ENCODE results near the gene TCF19. TPM values are rescaled to one million over a fixed set of nuclear protein-coding genes. Genes with fewer than 3 reads are reported as not detected.

Gene TCF19
- polyA plus RNA-seq, 1 donor from 2014 or later = 3.6 TPM

DNA sequence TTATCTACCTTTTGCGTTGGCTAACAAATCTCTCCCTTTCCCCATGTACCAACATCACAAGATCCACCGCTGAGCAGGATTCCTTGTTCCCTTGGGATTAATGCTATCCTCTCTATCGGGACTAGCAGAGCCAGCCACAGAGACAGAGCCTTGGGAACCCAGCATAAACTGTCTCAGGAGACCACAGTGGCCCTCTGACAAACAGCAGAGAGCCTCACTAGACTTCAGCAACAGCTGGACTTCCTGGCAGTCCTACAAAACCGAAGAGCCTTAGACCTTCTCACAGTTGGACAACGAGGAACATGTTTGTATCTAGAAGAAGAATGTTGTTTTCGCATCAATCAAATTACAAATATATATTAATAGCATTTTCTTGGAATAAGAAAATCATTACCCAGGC is 51.7 kb downstream of the TCF19 start:
- H3K36me3 ChIP-seq (ENCODE audit: insufficient read depth, low read length) = no peaks in the 10 kb centered on the region
- no peak overlapping the region for H3K4me2 ChIP-seq (ENCODE audit: low read length)
- no peaks in the 10 kb centered on the region for H3K27me3 ChIP-seq (ENCODE audit: insufficient read depth, low read depth, low read length)
- no peaks in the 10 kb centered on the region for H4K20me1 ChIP-seq (ENCODE audit: insufficient read depth)
- H3K9me2 ChIP-seq (ENCODE audit: insufficient read depth, low read length) = no peaks in the 10 kb centered on the region
- H3K4me3 ChIP-seq (ENCODE audit: low read length) = no peak overlapping the region
- H2AFZ ChIP-seq (ENCODE audit: low read depth, low read length) = no peak overlapping the region
- H3K9me3 ChIP-seq (ENCODE audit: low read length) = no peaks in the 10 kb centered on the region
- no peaks in the 10 kb centered on the region for H3F3A ChIP-seq (ENCODE audit: insufficient read depth, low read length, poor library complexity, severe bottlenecking)
- H3K9ac ChIP-seq (ENCODE audit: low read length) = no peak overlapping the region
- no peak overlapping the region for H3K27ac ChIP-seq (ENCODE audit: low read length)
- no peaks in the 10 kb centered on the region for H3K79me2 ChIP-seq (replicated peaks; ENCODE audit: insufficient read depth, low read length)
- no peak for TF ChIP-seq POLR2AphosphoS5 (IDR thresholded peaks at IDR 0.05)

DNA sequence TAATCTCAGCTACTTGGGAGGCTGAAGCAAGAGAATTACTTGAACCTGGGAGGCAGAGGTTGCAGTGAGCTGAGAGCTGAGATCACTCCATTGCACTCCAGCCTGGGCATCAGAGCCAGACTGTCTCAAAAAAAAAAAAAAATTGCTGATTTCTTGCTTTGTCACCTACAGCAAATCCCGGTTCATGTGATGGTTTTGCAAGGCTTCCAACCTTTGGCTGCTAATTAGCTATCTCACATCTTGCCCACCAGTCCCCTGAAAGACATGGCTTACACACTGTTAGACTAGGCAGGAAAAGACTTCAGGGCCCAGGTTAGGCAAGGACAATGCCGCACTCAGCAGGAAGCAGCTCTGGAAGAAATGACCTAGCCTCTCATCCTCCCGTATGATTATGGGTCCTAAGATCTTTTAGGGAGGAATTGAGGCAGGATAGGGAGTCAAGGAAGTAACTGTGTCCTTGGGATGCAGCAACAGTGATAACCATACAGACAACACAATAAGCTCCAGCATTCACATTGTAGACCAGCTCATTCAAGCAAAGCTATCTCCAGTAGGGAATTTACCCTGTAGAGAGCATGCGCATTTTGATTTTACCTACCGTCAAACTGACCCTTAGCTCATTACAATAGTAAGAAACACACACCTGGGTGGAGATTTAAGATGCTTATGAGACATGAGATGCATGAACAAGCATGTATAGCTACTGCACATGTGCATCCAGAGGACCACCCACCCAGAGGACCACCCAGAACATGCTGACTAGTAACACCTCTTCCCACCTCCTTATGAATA is 52.5 kb downstream of the TCF19 start:
- H3K27ac ChIP-seq (ENCODE audit: low read length) = no peak overlapping the region
- TF ChIP-seq SMC3 (conservative IDR thresholded peaks at IDR 0.05; ENCODE audit: poor library complexity) (no peak), RAD21 (conservative IDR thresholded peaks at IDR 0.05) (no peak), EP300 (conservative IDR thresholded peaks at IDR 0.05; ENCODE audit: poor library complexity, severe bottlenecking) (no peak), EZH2 (IDR thresholded peaks at IDR 0.05; ENCODE audit: borderline replicate concordance, insufficient read depth, low read length, poor library complexity, severe bottlenecking) (no peak), POLR2AphosphoS5 (IDR thresholded peaks at IDR 0.05) (no peak), TAF1 (IDR thresholded peaks at IDR 0.05; ENCODE audit: low read depth) (no peak), MXI1 (conservative IDR thresholded peaks at IDR 0.05; ENCODE audit: poor library complexity, severe bottlenecking) (no peak)
- TF ChIP-seq, protein P1, sequence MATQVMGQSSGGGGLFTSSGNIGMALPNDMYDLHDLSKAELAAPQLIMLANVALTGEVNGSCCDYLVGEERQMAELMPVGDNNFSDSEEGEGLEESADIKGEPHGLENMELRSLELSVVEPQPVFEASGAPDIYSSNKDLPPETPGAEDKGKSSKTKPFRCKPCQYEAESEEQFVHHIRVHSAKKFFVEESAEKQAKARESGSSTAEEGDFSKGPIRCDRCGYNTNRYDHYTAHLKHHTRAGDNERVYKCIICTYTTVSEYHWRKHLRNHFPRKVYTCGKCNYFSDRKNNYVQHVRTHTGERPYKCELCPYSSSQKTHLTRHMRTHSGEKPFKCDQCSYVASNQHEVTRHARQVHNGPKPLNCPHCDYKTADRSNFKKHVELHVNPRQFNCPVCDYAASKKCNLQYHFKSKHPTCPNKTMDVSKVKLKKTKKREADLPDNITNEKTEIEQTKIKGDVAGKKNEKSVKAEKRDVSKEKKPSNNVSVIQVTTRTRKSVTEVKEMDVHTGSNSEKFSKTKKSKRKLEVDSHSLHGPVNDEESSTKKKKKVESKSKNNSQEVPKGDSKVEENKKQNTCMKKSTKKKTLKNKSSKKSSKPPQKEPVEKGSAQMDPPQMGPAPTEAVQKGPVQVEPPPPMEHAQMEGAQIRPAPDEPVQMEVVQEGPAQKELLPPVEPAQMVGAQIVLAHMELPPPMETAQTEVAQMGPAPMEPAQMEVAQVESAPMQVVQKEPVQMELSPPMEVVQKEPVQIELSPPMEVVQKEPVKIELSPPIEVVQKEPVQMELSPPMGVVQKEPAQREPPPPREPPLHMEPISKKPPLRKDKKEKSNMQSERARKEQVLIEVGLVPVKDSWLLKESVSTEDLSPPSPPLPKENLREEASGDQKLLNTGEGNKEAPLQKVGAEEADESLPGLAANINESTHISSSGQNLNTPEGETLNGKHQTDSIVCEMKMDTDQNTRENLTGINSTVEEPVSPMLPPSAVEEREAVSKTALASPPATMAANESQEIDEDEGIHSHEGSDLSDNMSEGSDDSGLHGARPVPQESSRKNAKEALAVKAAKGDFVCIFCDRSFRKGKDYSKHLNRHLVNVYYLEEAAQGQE (IDR thresholded peaks at IDR 0.05; ENCODE audit: borderline replicate concordance) = no peak
- TF ChIP-seq, protein P2, sequence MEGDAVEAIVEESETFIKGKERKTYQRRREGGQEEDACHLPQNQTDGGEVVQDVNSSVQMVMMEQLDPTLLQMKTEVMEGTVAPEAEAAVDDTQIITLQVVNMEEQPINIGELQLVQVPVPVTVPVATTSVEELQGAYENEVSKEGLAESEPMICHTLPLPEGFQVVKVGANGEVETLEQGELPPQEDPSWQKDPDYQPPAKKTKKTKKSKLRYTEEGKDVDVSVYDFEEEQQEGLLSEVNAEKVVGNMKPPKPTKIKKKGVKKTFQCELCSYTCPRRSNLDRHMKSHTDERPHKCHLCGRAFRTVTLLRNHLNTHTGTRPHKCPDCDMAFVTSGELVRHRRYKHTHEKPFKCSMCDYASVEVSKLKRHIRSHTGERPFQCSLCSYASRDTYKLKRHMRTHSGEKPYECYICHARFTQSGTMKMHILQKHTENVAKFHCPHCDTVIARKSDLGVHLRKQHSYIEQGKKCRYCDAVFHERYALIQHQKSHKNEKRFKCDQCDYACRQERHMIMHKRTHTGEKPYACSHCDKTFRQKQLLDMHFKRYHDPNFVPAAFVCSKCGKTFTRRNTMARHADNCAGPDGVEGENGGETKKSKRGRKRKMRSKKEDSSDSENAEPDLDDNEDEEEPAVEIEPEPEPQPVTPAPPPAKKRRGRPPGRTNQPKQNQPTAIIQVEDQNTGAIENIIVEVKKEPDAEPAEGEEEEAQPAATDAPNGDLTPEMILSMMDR (IDR thresholded peaks at IDR 0.05; ENCODE audit: poor library complexity, severe bottlenecking) = no peak
- H3K9me2 ChIP-seq (ENCODE audit: insufficient read depth, low read length) = no peaks in the 10 kb centered on the region
- no peaks in the 10 kb centered on the region for H3K36me3 ChIP-seq (ENCODE audit: insufficient read depth, low read length)
- H3F3A ChIP-seq (ENCODE audit: insufficient read depth, low read length, poor library complexity, severe bottlenecking) = no peaks in the 10 kb centered on the region
- no peaks in the 10 kb centered on the region for H4K20me1 ChIP-seq (ENCODE audit: insufficient read depth)
- H3K27me3 ChIP-seq (ENCODE audit: insufficient read depth, low read depth, low read length) = no peaks in the 10 kb centered on the region
- no peak overlapping the region for H3K4me2 ChIP-seq (ENCODE audit: low read length)
- H3K9me3 ChIP-seq (ENCODE audit: low read length) = no peaks in the 10 kb centered on the region
- no peak overlapping the region for H3K9ac ChIP-seq (ENCODE audit: low read length)
- no peak overlapping the region for H2AFZ ChIP-seq (ENCODE audit: low read depth, low read length)
- no peak overlapping the region for H3K4me3 ChIP-seq (ENCODE audit: low read length)
- no peaks in the 10 kb centered on the region for H3K79me2 ChIP-seq (replicated peaks; ENCODE audit: insufficient read depth, low read length)

Small RNA genes within 50 kb of the gene (small RNA-seq; reads per million reads assigned to genes)
- 0 reads per million in 3 experiments for gene POLR2LP1

Other genes with a start within 250 kb of the TCF19 start
- 93.4 and 125 TPM in 2 replicates for gene VARS2, start 244.4 kb upstream of the TCF19 start, polyA plus RNA-seq
- gene SFTA2, start 226.4 kb upstream of the TCF19 start, polyA plus RNA-seq = not detected in 2 replicates
- not detected in 2 replicates for gene MUCL3, start 217.6 kb upstream of the TCF19 start, polyA plus RNA-seq
- not detected in 2 replicates for gene MUC21, start 174.9 kb upstream of the TCF19 start, polyA plus RNA-seq
- gene MUC22, start 148.1 kb upstream of the TCF19 start, polyA plus RNA-seq = not detected in 2 replicates
- not detected in 2 replicates for gene C6orf15, start 46.0 kb upstream of the TCF19 start, polyA plus RNA-seq
- not detected in 2 replicates for gene PSORS1C1, start 43.8 kb upstream of the TCF19 start, polyA plus RNA-seq
- gene CDSN, start 38.1 kb upstream of the TCF19 start, polyA plus RNA-seq = not detected in 2 replicates
- not detected in 2 replicates for gene PSORS1C2, start 19.5 kb upstream of the TCF19 start, polyA plus RNA-seq
- gene CCHCR1, start 787 bp upstream of the TCF19 start, polyA plus RNA-seq = 19.5 and 19.7 TPM in 2 replicates
- not detected in 2 replicates for gene POU5F1, start 12.1 kb downstream of the TCF19 start, polyA plus RNA-seq
- 18.0 and 33.6 TPM in 2 replicates for gene HLA-C, start 113.5 kb downstream of the TCF19 start, polyA plus RNA-seq
- gene HLA-B, start 198.6 kb downstream of the TCF19 start, polyA plus RNA-seq = 9.4 and 9.8 TPM in 2 replicates
- gene MICA, start 245.0 kb downstream of the TCF19 start, polyA plus RNA-seq = 0.32 and 0.87 TPM in 2 replicates